ENCODE results near the gene DDX56.

DNA sequence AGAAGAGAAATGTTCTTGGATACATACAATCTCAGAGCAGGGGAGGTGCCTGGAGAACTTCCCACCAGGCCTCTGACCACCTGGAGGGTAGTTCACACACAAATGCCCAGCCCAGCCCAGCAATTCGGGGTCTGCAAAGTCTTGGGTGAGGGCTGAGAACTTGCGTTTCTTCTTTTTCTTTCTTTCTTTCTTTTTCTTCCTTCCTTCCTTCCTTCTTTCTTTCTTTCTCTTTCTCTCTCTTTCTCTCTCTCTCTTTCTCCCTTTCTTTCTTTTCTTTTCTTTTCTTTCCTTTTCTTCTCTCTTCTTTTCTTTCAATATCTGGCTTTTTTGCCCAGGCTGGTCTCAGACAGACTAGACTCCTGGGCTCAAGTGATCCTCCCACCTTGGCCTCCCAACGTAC is 54.9 kb downstream of the DDX56 start:
- no peak for TF ChIP-seq CTCF (optimal IDR thresholded peaks at IDR 0.05 in 1 of 3, IDR thresholded peaks at IDR 0.05 in 1 of 3, conservative IDR thresholded peaks at IDR 0.05 in 1 of 3; ENCODE audit: extremely low read depth in 1 of 3, insufficient read depth in 2 of 3, low read length in 3 of 3)
- TF ChIP-seq EZH2 (IDR thresholded peaks at IDR 0.05; ENCODE audit: low read length): no peak
